PC-9 (cell line): ENCODE results near the gene BCL11A. TPM values are rescaled to one million over a fixed set of nuclear protein-coding genes. Genes with fewer than 3 reads are reported as not detected.

ENCODE experiments used
- BruUV-seq: library from RNA; stranded (reverse); fragments of 400-500 nt; replicated peaks from 2 replicates; lab custom pipeline; 2021; lab: Mats Ljungman, UMichigan
- CTCF ChIA-PET: fragments of 300-600 bp; sonication (Branson Sonifier 250); formaldehyde crosslinking; loops from one replicate; lab custom pipeline; 2022; ENCODE audit warnings: antibody characterized with exemption; lab: Charles Lee
- POLR2A ChIA-PET: fragments of 300-600 bp; sonication (Branson Sonifier 250); formaldehyde crosslinking; loops from one replicate; lab custom pipeline; 2022; ENCODE audit warnings: antibody characterized with exemption; ENCODE audit not compliant: unreplicated experiment; lab: Charles Lee
- DNase-seq, 2 experiments: peaks; one replicate each; pipeline versions ENCODE4 v3.0.0 to v3.0.0-alpha.2; 2015 to 2022; ENCODE audit warnings: mixed read lengths in 1 of 2
- H2AFZ ChIP-seq: fragments of 200-600 bp; sonication (generic); 2 replicates; pipeline ENCODE4 v1.8.1; 2017; ENCODE audit warnings: antibody characterized with exemption
- H3F3A ChIP-seq: fragments of 200-600 bp; sonication (generic); 2 replicates; pipeline ENCODE4 v1.8.1; 2017; ENCODE audit warnings: antibody characterized with exemption, mild to moderate bottlenecking, low read depth; ENCODE audit not compliant: insufficient read depth
- H3K27ac ChIP-seq: fragments of 200-600 bp; sonication (generic); 2 replicates; pipeline ENCODE4 v1.6.1; 2016; ENCODE audit warnings: mixed run types
- H3K27me3 ChIP-seq: fragments of 200-600 bp; sonication (generic); 2 replicates; pipeline ENCODE4 v1.6.1; 2016; ENCODE audit warnings: low read depth, mixed run types; ENCODE audit not compliant: insufficient read depth
- H3K36me3 ChIP-seq: fragments of 200-600 bp; sonication (generic); 2 replicates; pipeline ENCODE4 v1.6.1; 2016; ENCODE audit warnings: low read depth, mixed run types
- H3K4me1 ChIP-seq: fragments of 200-600 bp; sonication (generic); replicated peaks from 2 replicates; pipeline ENCODE4 v1.6.1; 2016; ENCODE audit warnings: mixed run types; ENCODE audit not compliant: insufficient read depth
- H3K4me2 ChIP-seq: fragments of 200-600 bp; sonication (generic); 2 replicates; pipeline ENCODE4 v1.6.1; 2017; ENCODE audit warnings: mixed run types
- H3K4me3 ChIP-seq: fragments of 200-600 bp; sonication (generic); 2 replicates; pipeline ENCODE4 v1.6.1; 2016; ENCODE audit warnings: mixed run types
- H3K79me2 ChIP-seq: fragments of 200-600 bp; sonication (generic); 2 replicates; pipeline ENCODE4 v1.6.1; 2017; ENCODE audit warnings: low read depth, mixed run types
- H3K9me2 ChIP-seq: fragments of 200-600 bp; sonication (generic); 2 replicates; pipeline ENCODE4 v1.8.1; 2017; ENCODE audit warnings: mild to moderate bottlenecking; ENCODE audit not compliant: insufficient read depth
- H3K9me3 ChIP-seq: fragments of 200-600 bp; sonication (generic); 2 replicates; pipeline ENCODE4 v1.8.1; 2016; ENCODE audit warnings: low read depth; ENCODE audit not compliant: insufficient read depth
- H4K20me1 ChIP-seq: fragments of 200-600 bp; sonication (generic); 2 replicates; pipeline ENCODE4 v1.8.1; 2017; ENCODE audit not compliant: insufficient read depth
- CTCF ChIP-seq: fragments of 200-600 bp; sonication (generic); conservative IDR thresholded peaks from 2 replicates; pipeline ENCODE4 v1.6.1; 2017; ENCODE audit warnings: mixed run types, antibody characterized with exemption, mild to moderate bottlenecking, moderate library complexity
- EZH2 ChIP-seq: fragments of 200-600 bp; sonication (generic); IDR thresholded peaks from 2 replicates; pipeline ENCODE4 v1.8.0; 2017; ENCODE audit warnings: antibody characterized with exemption, low read depth
- intact Hi-C: fragments of 100-400 bp; cut with micrococcal nuclease; formaldehyde crosslinking; loops from one replicate; pipeline ENCODE4 v1.10.0; 2022; ENCODE audit not compliant: unreplicated experiment
- total RNA-seq: library from RNA; stranded (reverse); gene quantifications from 2 replicates; pipeline ENCODE4 v1.2.3, GENCODE V29; 2021

The BCL11A gene
- total RNA-seq, 1 experiment from 2014 or later: not detected

- 0 out of 2 replicates have a peak, but pooled peaks cover 12% of the 10 kb centered on the region for H3K4me1 ChIP-seq
- H3K36me3 ChIP-seq: no peaks in the 10 kb centered on the region
- POLR2A ChIA-PET: no interaction called here
- H3F3A ChIP-seq: no peaks in the 10 kb centered on the region
- H4K20me1 ChIP-seq: no peaks in the 10 kb centered on the region
- CTCF ChIA-PET: no interaction called here
- peaks cover 59% of the 10 kb centered on the region for H3K27me3 ChIP-seq
- intact Hi-C loops: no loop called here
- TF ChIP-seq EZH2 (no peak), CTCF (no peak)
- H3K4me3 ChIP-seq: no peak overlapping the region
- H2AFZ ChIP-seq: no peak overlapping the region
- no peaks in the 10 kb centered on the region for H3K9me3 ChIP-seq
- H3K27ac ChIP-seq: no peak overlapping the region
- DNase-seq: no peak
- no peaks in the 10 kb centered on the region for H3K79me2 ChIP-seq
- BruUV-seq: no TSS peak
- H3K4me2 ChIP-seq: no peak overlapping the region
- H3K9me2 ChIP-seq: no peaks in the 10 kb centered on the region
Observed at GRCh38 chr2:60556175-60556574, 2.7 kb upstream of the BCL11A start.

GRCh38 chr2:60555783-60556139, 2.3 kb upstream of the BCL11A start:
- H3K4me1 ChIP-seq: 0 out of 2 replicates have a peak, but pooled peaks cover 12% of the 10 kb centered on the region
- peaks cover 62% of the 10 kb centered on the region for H3K27me3 ChIP-seq
- peak overlapping the region; percentile 92; the same call in 1 of the 2 replicates for H3K4me2 ChIP-seq
- TF ChIP-seq EZH2 (no peak), CTCF (no peak)
- peak overlapping the region; percentile 63; the same call in 1 of the 2 replicates for H3K4me3 ChIP-seq
- no TSS peak for BruUV-seq
- H3K79me2 ChIP-seq: no peaks in the 10 kb centered on the region
- H2AFZ ChIP-seq: no peak overlapping the region
- no peak for DNase-seq
- H3K27ac ChIP-seq: no peak overlapping the region
- intact Hi-C loops: no loop called here
- no peaks in the 10 kb centered on the region for H3K9me2 ChIP-seq
- H4K20me1 ChIP-seq: no peaks in the 10 kb centered on the region
- no peaks in the 10 kb centered on the region for H3K36me3 ChIP-seq
- CTCF ChIA-PET: no interaction called here
- POLR2A ChIA-PET: no interaction called here
- H3K9me3 ChIP-seq: no peaks in the 10 kb centered on the region
- no peaks in the 10 kb centered on the region for H3F3A ChIP-seq

- Histone ChIP-seq H2AFZ (peak overlapping the region; percentile 63), H3K36me3 (no peaks in the 10 kb centered on the region), H3F3A (no peaks in the 10 kb centered on the region), H3K9me3 (no peaks in the 10 kb centered on the region), H3K4me3 (peak overlapping the region; percentile 63), H3K27ac (no peak overlapping the region), H4K20me1 (no peaks in the 10 kb centered on the region), H3K27me3 (peaks cover 65% of the 10 kb centered on the region), H3K4me1 (0 out of 2 replicates have a peak, but pooled peaks cover 12% of the 10 kb centered on the region), H3K9me2 (no peaks in the 10 kb centered on the region), H3K4me2 (peak overlapping the region; percentile 92), H3K79me2 (no peaks in the 10 kb centered on the region)
- intact Hi-C loops: no loop called here
- TF ChIP-seq EZH2 (no peak), CTCF (no peak; the same call in 1 of the 2 replicates)
- peak in 1 of 2 experiments; percentile 30 for DNase-seq
- CTCF ChIA-PET: no interaction called here
- no TSS peak for BruUV-seq
- POLR2A ChIA-PET: no interaction called here
Observed at GRCh38 chr2:60555066-60555782, 1.8 kb upstream of the BCL11A start.
